K562 (cell line): ENCODE data around the gene ARHGAP10. TPM values are rescaled to one million over a fixed set of nuclear protein-coding genes. Genes with fewer than 3 reads are reported as not detected.

ENCODE experiments used
- CHD1 ChIP-seq: fragments of 200-600 bp; sonication (generic); IDR thresholded peaks from one replicate; pipeline ENCODE4 v1.6.1; 2012; ENCODE audit warnings: mild to moderate bottlenecking, moderate library complexity, low read length, inconsistent platforms
- HDGF ChIP-seq: fragments of 450-650 bp; IDR thresholded peaks from 2 replicates; pipeline ENCODE4 v1.6.1; 2016
- RAD51 ChIP-seq: fragments of 450-650 bp; IDR thresholded peaks from 2 replicates; pipeline ENCODE4 v1.7.1; 2016; ENCODE audit warnings: low read depth, mild to moderate bottlenecking, borderline replicate concordance
- SMARCE1 ChIP-seq: fragments of 450-650 bp; IDR thresholded peaks from 2 replicates; pipeline ENCODE4 v1.7.1; 2016; ENCODE audit warnings: mild to moderate bottlenecking
- polyA plus RNA-seq, 8 experiments: library from polyadenylated mRNA; depleted of rRNA in 4 of 8; stranded (reverse) in 5 of 8; unstranded in 3 of 8; fragments of >200 nt; fragmentation: Nextera tagmentation in 2 of 8; fragmentation: Illumina TruSeq in 1 of 8; extraction: Ambion mirVana in 2 of 8; extraction: Trizol in 1 of 8; gene quantifications; 2 replicates each; pipeline versions ENCODE4 v1.2.1 to v1.2.3, GENCODE V29; 2011 to 2014; ENCODE audit warnings: inconsistent platforms in 1 of 8, missing spikeins in 1 of 8
- total RNA-seq, 7 experiments: library from RNA; depleted of rRNA in 6 of 7; stranded (reverse); fragments of >200 nt in 6 of 7; fragmentation: Illumina TruSeq in 2 of 7; extraction: Trizol in 2 of 7; gene quantifications; 2 replicates each; pipeline versions ENCODE4 v1.2.1 to v1.2.3, GENCODE V29; 2011 to 2021; ENCODE audit warnings: low replicate concordance in 1 of 7
- TF ChIP-seq, protein P1 (sequence below): fragments of 200-600 bp; sonication (generic); IDR thresholded peaks from one replicate; pipeline ENCODE4 v1.6.1; 2012; ENCODE audit warnings: mild to moderate bottlenecking, low read depth, low read length, inconsistent platforms
- TF ChIP-seq, protein P2 (sequence below): sonication (generic); formaldehyde crosslinking; IDR thresholded peaks from 2 replicates; pipeline ENCODE4 v1.8.1; 2023; ENCODE audit warnings: mild to moderate bottlenecking, missing genetic modification reagents

Gene ARHGAP10
- total and polyA plus RNA-seq, 9 of the 15 experiments (the other 6 are each of a cell fraction or from before 2014, with no cell fraction given), result 0.03 to 0.22 (median 0.06) TPM; not detected in 3

DNA sequence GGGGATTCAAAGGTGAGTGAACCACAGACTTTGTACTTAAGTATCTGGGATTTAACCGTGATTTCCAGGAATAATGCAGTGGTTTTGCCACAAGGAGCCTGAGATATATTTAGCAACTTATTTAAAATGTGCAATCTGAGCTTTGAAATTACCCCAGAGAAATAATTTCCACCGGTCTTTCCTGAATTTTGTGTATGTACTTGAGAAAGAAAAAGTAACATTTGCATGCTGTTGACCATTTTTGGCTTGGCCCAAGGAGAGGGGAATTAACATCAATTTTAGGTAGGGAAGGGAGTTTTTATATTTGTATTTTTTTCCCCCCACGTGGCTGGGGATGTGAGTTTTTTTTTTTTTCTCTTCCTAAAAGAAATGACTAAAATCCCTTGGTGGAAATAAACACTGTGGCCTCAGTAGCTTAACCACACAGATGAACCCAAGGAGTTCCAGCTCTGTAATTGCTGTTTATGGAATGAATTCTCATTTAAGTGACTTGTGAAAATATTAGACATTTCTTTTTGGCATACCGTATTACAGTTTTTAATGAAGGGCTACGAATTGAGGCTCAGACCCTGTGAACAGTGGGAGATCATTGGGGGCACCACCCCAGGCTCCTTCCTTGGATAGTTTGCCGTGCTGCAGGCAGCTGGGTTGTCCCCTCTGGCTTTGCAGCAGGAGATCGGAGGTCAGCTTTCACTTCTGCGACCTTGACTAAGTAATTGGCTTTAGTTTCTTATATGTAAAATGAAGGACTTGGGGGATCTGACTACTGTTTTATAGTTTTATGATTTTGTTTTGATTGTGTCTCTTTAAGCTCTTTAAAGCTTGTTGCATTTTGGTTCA lies 116.1 kb downstream of the ARHGAP10 start (continued):
- TF ChIP-seq, protein P1, sequence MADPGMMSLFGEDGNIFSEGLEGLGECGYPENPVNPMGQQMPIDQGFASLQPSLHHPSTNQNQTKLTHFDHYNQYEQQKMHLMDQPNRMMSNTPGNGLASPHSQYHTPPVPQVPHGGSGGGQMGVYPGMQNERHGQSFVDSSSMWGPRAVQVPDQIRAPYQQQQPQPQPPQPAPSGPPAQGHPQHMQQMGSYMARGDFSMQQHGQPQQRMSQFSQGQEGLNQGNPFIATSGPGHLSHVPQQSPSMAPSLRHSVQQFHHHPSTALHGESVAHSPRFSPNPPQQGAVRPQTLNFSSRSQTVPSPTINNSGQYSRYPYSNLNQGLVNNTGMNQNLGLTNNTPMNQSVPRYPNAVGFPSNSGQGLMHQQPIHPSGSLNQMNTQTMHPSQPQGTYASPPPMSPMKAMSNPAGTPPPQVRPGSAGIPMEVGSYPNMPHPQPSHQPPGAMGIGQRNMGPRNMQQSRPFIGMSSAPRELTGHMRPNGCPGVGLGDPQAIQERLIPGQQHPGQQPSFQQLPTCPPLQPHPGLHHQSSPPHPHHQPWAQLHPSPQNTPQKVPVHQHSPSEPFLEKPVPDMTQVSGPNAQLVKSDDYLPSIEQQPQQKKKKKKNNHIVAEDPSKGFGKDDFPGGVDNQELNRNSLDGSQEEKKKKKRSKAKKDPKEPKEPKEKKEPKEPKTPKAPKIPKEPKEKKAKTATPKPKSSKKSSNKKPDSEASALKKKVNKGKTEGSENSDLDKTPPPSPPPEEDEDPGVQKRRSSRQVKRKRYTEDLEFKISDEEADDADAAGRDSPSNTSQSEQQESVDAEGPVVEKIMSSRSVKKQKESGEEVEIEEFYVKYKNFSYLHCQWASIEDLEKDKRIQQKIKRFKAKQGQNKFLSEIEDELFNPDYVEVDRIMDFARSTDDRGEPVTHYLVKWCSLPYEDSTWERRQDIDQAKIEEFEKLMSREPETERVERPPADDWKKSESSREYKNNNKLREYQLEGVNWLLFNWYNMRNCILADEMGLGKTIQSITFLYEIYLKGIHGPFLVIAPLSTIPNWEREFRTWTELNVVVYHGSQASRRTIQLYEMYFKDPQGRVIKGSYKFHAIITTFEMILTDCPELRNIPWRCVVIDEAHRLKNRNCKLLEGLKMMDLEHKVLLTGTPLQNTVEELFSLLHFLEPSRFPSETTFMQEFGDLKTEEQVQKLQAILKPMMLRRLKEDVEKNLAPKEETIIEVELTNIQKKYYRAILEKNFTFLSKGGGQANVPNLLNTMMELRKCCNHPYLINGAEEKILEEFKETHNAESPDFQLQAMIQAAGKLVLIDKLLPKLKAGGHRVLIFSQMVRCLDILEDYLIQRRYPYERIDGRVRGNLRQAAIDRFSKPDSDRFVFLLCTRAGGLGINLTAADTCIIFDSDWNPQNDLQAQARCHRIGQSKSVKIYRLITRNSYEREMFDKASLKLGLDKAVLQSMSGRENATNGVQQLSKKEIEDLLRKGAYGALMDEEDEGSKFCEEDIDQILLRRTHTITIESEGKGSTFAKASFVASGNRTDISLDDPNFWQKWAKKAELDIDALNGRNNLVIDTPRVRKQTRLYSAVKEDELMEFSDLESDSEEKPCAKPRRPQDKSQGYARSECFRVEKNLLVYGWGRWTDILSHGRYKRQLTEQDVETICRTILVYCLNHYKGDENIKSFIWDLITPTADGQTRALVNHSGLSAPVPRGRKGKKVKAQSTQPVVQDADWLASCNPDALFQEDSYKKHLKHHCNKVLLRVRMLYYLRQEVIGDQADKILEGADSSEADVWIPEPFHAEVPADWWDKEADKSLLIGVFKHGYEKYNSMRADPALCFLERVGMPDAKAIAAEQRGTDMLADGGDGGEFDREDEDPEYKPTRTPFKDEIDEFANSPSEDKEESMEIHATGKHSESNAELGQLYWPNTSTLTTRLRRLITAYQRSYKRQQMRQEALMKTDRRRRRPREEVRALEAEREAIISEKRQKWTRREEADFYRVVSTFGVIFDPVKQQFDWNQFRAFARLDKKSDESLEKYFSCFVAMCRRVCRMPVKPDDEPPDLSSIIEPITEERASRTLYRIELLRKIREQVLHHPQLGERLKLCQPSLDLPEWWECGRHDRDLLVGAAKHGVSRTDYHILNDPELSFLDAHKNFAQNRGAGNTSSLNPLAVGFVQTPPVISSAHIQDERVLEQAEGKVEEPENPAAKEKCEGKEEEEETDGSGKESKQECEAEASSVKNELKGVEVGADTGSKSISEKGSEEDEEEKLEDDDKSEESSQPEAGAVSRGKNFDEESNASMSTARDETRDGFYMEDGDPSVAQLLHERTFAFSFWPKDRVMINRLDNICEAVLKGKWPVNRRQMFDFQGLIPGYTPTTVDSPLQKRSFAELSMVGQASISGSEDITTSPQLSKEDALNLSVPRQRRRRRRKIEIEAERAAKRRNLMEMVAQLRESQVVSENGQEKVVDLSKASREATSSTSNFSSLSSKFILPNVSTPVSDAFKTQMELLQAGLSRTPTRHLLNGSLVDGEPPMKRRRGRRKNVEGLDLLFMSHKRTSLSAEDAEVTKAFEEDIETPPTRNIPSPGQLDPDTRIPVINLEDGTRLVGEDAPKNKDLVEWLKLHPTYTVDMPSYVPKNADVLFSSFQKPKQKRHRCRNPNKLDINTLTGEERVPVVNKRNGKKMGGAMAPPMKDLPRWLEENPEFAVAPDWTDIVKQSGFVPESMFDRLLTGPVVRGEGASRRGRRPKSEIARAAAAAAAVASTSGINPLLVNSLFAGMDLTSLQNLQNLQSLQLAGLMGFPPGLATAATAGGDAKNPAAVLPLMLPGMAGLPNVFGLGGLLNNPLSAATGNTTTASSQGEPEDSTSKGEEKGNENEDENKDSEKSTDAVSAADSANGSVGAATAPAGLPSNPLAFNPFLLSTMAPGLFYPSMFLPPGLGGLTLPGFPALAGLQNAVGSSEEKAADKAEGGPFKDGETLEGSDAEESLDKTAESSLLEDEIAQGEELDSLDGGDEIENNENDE, result no peak
- TF ChIP-seq CHD1, result no peak
- TF ChIP-seq HDGF, result no peak
- TF ChIP-seq SMARCE1, result no peak
- no peak for TF ChIP-seq RAD51
- TF ChIP-seq, protein P2, sequence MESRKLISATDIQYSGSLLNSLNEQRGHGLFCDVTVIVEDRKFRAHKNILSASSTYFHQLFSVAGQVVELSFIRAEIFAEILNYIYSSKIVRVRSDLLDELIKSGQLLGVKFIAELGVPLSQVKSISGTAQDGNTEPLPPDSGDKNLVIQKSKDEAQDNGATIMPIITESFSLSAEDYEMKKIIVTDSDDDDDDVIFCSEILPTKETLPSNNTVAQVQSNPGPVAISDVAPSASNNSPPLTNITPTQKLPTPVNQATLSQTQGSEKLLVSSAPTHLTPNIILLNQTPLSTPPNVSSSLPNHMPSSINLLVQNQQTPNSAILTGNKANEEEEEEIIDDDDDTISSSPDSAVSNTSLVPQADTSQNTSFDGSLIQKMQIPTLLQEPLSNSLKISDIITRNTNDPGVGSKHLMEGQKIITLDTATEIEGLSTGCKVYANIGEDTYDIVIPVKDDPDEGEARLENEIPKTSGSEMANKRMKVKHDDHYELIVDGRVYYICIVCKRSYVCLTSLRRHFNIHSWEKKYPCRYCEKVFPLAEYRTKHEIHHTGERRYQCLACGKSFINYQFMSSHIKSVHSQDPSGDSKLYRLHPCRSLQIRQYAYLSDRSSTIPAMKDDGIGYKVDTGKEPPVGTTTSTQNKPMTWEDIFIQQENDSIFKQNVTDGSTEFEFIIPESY (CRISPR knock-in tag), result no peak
